Activated CD8-positive, alpha-beta memory T cell treated with anti-CD3 and anti-CD28 coated beads for 36 hours (primary cell): ENCODE data around the gene ANXA2R. TPM values are rescaled to one million over a fixed set of nuclear protein-coding genes. Genes with fewer than 3 reads are reported as not detected.

ENCODE experiments used
- CTCF ChIA-PET: fragments of 350-600 bp; sonication (Branson Sonifier 250); formaldehyde crosslinking; loops from one replicate; lab custom pipeline; 2021; ENCODE audit warnings: antibody characterized with exemption; lab: Charles Lee
- POLR2A ChIA-PET: fragments of 350-600 bp; sonication (Branson Sonifier 250); formaldehyde crosslinking; loops from one replicate; lab custom pipeline; 2021; ENCODE audit warnings: antibody characterized with exemption; lab: Charles Lee
- total RNA-seq, 2 experiments: library from RNA; stranded (reverse); gene quantifications; one replicate each; pipeline ENCODE4 v1.2.3, GENCODE V29; 2021

ANXA2R gene
- total RNA-seq, 2 experiments from 2014 or later, result 1.4 to 1.9 TPM

GRCh38 chr5:43019291-43019613, 20.9 kb downstream of the ANXA2R start:
- ChIA-PET CTCF (interaction anchor here (0.7 to 10.1 kb wide), 11 partner anchors 11 to 283 kb away, joined by 3 to 100 read pairs (median 8); partner anchors contain the start of genes ANXA2R and ZNF131), POLR2A (interaction anchor here (0.8 to 5.9 kb wide), 8 partner anchors 10 to 102 kb away, joined by 3 to 71 read pairs (median 12); partner anchors contain the start of genes ANXA2R and ZNF131)

GRCh38 chr5:43017428-43017815, 22.7 kb downstream of the ANXA2R start:
- ChIA-PET POLR2A (interaction anchor here (5.5 to 5.9 kb wide), 2 partner anchors 23 to 24 kb away, joined by 66 to 71 read pairs; partner anchors contain the start of gene ANXA2R), CTCF (interaction anchor here (0.5 to 10.1 kb wide), 5 partner anchors 9 to 463 kb away, joined by 3 to 100 read pairs (median 18); partner anchors contain the start of gene ANXA2R)

GRCh38 chr5:43016217-43016779, 23.8 kb downstream of the ANXA2R start:
- ChIA-PET CTCF (interaction anchor here (1.1 to 10.1 kb wide), 4 partner anchors 23 to 67 kb away, joined by 3 to 100 read pairs (median 41); partner anchors contain the start of gene ANXA2R), POLR2A (interaction anchor here (5.5 to 5.9 kb wide), 2 partner anchors 23 to 24 kb away, joined by 66 to 71 read pairs; partner anchors contain the start of gene ANXA2R)

- POLR2A ChIA-PET, result no interaction called here
- CTCF ChIA-PET, result interaction anchor here (1.2 kb wide), 1 partner anchor 64 kb away, joined by 3 read pairs; no protein-coding TSS in a partner anchor
Observed at GRCh38 chr5:43014522-43014921, 25.6 kb downstream of the ANXA2R start.

- ChIA-PET CTCF (no interaction called here), POLR2A (interaction anchor here (0.6 kb wide), 1 partner anchor 17 kb away, joined by 4 read pairs; no protein-coding TSS in a partner anchor)
Observed at GRCh38 chr5:43010935-43011315, 29.2 kb downstream of the ANXA2R start.

- ChIA-PET CTCF (interaction anchor here (1.0 to 4.3 kb wide), 9 partner anchors 10 to 56 kb away, joined by 3 to 27 read pairs (median 6); no protein-coding TSS in a partner anchor), POLR2A (interaction anchor here (0.5 to 3.3 kb wide), 8 partner anchors 11 to 547 kb away, joined by 3 to 23 read pairs (median 10); partner anchors contain the start of gene ANXA2R)
Observed at GRCh38 chr5:43008363-43009153, 31.6 kb downstream of the ANXA2R start.

- ChIA-PET POLR2A (interaction anchor here (0.6 to 3.3 kb wide), 11 partner anchors 11 to 113 kb away, joined by 3 to 23 read pairs (median 6); partner anchors contain the start of genes ANXA2R and ZNF131), CTCF (interaction anchor here (1.0 to 4.3 kb wide), 8 partner anchors 11 to 57 kb away, joined by 3 to 27 read pairs (median 5); no protein-coding TSS in a partner anchor)
Observed at GRCh38 chr5:43007911-43008362, 32.2 kb downstream of the ANXA2R start.

GRCh38 chr5:43007246-43007910, 32.7 kb downstream of the ANXA2R start:
- CTCF ChIA-PET, result interaction anchor here (1.0 to 4.3 kb wide), 7 partner anchors 11 to 57 kb away, joined by 3 to 27 read pairs (median 6); no protein-coding TSS in a partner anchor
- POLR2A ChIA-PET, result interaction anchor here (0.6 to 3.3 kb wide), 10 partner anchors 10 to 114 kb away, joined by 3 to 23 read pairs (median 6); partner anchors contain the start of genes ANXA2R and ZNF131

- CTCF ChIA-PET, result interaction anchor here (1.0 to 4.3 kb wide), 3 partner anchors 11 to 20 kb away, joined by 4 to 27 read pairs (median 18); no protein-coding TSS in a partner anchor
- POLR2A ChIA-PET, result interaction anchor here (0.9 to 3.3 kb wide), 6 partner anchors 9 to 114 kb away, joined by 4 to 23 read pairs (median 6); partner anchors contain the start of genes ANXA2R and ZNF131
Observed at GRCh38 chr5:43006424-43007202, 33.5 kb downstream of the ANXA2R start.

- POLR2A ChIA-PET, result no interaction called here
- CTCF ChIA-PET, result no interaction called here
Observed at GRCh38 chr5:43005031-43005430, 35.1 kb downstream of the ANXA2R start.

GRCh38 chr5:43001748-43002147, 38.4 kb downstream of the ANXA2R start:
- POLR2A ChIA-PET, result no interaction called here
- CTCF ChIA-PET, result interaction anchor here (0.6 kb wide), 1 partner anchor 475 kb away, joined by 3 read pairs; no protein-coding TSS in a partner anchor

- CTCF ChIA-PET, result no interaction called here
- POLR2A ChIA-PET, result no interaction called here
Observed at GRCh38 chr5:43000914-43001313, 39.2 kb downstream of the ANXA2R start.

GRCh38 chr5:43000111-43000840, 39.8 kb downstream of the ANXA2R start:
- ChIA-PET POLR2A (no interaction called here), CTCF (no interaction called here)

- ChIA-PET CTCF (interaction anchor here (0.8 to 7.4 kb wide), 5 partner anchors 13 to 86 kb away, joined by 3 to 71 read pairs (median 27); partner anchors contain the start of gene ANXA2R), POLR2A (interaction anchor here (1.3 to 5.2 kb wide), 4 partner anchors 13 to 44 kb away, joined by 3 to 66 read pairs (median 14); no protein-coding TSS in a partner anchor)
Observed at GRCh38 chr5:42995360-42995751, 44.8 kb downstream of the ANXA2R start.

- ChIA-PET POLR2A (interaction anchor here (1.4 to 5.2 kb wide), 6 partner anchors 14 to 71 kb away, joined by 9 to 66 read pairs (median 18); no protein-coding TSS in a partner anchor), CTCF (interaction anchor here (1.1 to 7.4 kb wide), 8 partner anchors 13 to 86 kb away, joined by 4 to 71 read pairs (median 16); partner anchors contain the start of gene ANXA2R)
Observed at GRCh38 chr5:42994555-42995359, 45.4 kb downstream of the ANXA2R start.

- POLR2A ChIA-PET, result interaction anchor here (0.9 to 5.2 kb wide), 8 partner anchors 14 to 321 kb away, joined by 3 to 66 read pairs (median 15); no protein-coding TSS in a partner anchor
- CTCF ChIA-PET, result interaction anchor here (0.6 to 7.4 kb wide), 8 partner anchors 14 to 123 kb away, joined by 3 to 71 read pairs (median 16); partner anchors contain the start of gene ANXA2R
Observed at GRCh38 chr5:42994246-42994554, 45.9 kb downstream of the ANXA2R start.
